Stimulated activated CD4-positive, alpha-beta T cell treated with anti-CD3 and anti-CD28 coated beads, Interleukin-1b, Interleukin-23, amount 100 ng/mL, for 4 hours (primary cell): ENCODE data around the gene EFHC1.

Experiments
- DNase-seq, 2 donors: peaks; one replicate each; pipeline ENCODE4 v3.0.0-alpha.2; 2020; ENCODE audit warnings: low read depth in 2 of 2

Gene EFHC1

GRCh38 chr6:52517502-52518278 lies 97.5 kb downstream of the EFHC1 start:
- DNase-seq: peak in 1 of 2 donors; percentile 5

DNA sequence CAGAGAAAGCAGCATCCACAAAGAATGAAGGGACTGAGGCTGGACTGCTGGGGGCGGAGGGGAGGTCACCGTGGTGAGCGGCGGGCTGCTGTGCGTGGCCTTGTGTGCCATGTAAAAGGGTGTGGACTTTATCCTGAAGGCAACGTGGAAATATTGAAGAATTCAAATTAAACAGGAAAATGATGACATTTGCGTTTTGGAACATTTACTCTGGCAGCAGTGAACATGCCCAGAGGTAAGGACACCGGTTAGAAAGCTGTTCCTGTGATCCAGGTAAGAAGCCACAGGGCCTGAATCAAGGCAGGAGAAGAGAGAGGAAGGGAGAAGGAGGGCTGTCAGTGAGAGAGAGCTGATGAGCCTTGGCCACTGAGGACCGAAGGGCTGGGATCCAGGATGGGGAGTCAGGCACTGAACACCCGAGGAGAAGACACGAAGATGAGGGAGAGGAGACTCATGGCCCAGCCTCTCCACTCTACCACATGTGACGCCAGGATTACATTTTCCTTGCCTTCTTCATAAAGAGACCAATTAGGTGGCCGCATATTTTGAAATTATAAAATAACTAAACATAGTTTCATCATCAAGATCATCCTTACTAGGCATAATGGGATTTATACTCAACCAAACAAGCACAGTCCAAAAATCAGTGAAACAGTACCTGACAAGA lies 98.3 kb downstream of the EFHC1 start:
- no peak for DNase-seq

- DNase-seq: no peak
Measured at GRCh38 chr6:52519618-52520017, 99.5 kb downstream of the EFHC1 start.

GRCh38 chr6:52522151-52522626 lies 102.0 kb downstream of the EFHC1 start:
- no peak for DNase-seq

DNA sequence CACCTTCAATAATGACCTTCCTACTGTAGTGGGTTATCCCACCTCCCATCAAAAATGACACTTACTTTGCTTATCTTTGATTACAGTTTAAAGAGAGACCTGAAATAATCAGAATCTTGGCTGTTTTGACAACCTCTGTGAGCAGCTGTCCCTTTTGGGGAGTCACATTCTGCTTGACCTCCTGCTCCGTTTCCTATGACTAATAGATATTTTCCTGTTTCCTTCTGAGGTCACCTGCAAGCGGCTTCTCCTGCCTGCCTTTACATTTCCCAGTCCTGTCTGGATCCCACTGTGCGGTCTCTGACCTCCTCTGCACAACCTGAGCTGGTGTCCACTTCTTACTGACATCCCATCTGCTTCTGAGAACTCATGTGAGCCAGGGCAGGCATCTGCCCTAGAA lies 102.5 kb downstream of the EFHC1 start:
- no peak for DNase-seq

DNA sequence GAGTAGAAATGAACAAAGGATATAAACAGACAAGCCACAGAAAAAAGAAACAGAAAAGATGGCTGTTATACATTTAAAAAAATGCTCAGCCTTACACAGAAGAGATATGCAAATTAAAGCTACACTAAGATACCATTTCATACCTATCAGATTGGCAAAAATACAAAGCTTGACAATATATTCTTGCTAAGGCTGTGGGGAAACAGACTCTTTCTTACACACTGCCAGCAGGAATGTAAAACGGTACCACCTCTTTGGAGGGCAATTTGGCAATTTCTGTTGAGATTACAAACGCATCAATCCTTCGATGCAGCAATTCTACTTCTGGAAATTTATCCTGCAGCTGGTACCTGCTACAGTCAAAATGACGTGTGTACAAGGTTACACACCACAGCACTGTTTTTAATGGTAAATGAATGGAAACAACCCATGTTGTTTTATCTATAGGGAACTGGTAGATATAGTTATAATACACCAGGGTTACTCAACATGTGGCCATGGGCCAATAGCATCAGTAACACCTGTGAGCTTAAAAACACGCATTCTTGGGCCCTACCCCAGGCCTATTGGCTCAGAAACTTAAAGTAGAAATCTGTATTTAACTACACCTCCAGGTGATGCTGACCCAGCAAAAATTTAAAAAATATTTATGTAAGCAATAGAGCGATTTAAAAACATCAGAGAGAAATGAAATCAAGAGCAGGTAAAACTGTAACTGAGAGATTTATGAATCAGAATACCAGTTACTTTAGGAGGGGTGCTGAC lies 103.4 kb downstream of the EFHC1 start:
- DNase-seq: no peak

DNA sequence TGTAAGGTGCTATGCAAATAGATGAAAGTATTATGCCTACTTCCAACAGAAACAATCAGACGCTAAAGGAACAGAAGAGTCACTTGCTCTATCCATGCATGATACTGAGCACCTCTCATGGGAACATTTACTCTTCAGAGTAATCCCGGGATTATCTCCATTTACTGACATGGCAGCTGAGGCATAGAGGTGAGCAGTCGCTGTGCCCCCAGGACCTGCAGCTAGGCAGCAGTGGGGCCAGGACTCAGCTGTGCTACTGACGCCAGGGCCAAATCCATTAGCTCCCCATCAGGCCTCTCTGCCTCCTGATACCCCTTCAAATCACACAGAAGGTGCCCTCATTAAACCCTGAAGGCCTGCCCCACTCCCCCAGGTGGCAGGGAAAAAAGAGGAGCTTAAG lies 104.8 kb downstream of the EFHC1 start:
- DNase-seq: no peak

DNA sequence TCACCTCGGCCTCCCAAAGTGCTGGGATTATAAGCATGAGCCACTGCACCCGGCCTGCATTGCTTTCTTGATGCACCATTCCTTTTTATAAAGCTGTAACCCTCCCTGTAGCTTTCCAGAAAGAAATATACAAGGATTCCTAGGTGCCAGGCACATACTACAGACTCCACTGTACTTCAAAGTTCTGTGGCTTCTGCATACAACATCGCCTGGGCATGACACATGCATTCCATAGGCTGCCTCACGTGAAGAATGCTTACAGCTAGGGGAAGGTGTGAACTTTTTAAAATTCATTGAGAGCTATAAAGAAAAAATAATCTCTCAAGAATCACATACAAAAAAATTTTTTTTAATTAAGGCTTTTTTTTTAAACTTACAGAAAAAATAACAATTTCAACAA lies 106.5 kb downstream of the EFHC1 start:
- DNase-seq: no peak

DNA sequence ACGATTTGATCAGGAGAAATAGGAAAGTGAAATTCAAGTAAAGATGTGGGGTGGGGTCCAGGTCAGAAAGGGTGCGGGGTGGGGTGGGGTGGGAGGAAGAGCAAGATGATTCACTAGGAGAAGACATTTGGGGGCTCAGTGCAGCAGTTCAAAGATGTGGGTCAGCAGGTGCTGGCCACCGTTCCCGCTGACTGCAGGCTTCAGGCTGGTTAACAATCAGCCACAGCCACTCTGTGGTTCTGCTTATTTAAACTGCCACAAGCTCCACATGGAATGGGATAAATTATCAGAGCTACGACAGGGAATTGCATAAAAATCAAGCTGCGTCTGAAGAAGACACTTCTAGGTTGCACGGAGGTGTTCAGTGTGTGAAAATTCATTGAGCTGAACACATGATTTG lies 107.3 kb downstream of the EFHC1 start:
- DNase-seq: no peak

GRCh38 chr6:52529311-52529710 lies 109.2 kb downstream of the EFHC1 start:
- DNase-seq: no peak

DNA sequence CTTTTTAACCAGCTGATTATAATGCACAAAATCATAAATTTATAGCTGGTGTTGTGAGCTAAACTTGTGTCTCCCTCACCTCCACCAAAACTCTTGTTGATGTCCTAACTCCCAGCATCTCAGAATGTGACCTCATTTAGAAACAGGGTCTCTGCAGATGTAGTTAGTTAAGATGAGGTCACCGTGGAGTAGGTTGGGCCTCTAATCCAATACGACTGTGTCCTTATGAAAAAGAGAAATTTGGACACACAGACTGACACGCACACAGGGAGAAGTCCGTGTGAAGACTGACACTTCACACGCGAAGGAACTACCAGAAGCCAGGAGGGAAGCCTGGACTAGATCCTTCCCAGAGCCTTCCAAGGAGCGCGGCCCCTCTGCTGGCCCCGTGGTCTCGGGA lies 110.2 kb downstream of the EFHC1 start:
- DNase-seq: no peak

DNA sequence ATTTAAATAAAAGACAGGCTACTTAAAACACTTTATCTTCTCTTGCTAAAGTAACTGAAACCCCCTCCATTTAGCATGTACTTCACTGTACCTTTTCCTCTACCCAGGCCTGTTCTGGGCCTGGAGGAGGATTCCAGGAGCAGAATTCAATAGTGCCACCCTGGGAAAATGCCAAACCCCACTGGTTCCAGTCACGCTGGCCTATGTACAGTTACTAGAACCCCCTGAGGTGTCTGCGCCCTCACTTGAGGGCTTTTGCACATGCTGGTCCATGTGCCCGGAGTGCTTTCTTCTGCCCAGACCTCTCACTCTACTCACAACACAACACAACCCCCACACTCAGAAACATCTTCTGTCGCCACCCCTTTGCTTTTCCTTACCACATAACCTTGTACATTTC lies 111.3 kb downstream of the EFHC1 start:
- DNase-seq: no peak

- no peak for DNase-seq
Measured at GRCh38 chr6:52531834-52532233, 111.7 kb downstream of the EFHC1 start.

DNA sequence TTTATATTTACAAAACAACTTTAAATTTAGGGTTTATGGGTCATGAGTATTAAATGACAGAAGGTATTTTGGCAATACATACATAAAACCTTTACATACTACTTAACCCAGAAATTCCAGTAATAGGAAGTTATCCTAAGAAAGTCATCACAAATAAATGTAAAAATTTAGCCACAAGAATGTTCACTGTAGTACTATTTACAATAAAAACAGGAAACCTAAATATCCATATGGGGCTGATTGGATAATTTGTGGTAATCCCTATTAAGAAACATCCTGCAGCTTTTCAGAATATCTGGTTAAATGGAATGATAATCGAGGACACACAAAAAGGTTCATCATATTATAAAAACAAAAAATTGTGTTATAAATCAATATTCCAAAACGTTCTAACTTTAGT lies 112.3 kb downstream of the EFHC1 start:
- DNase-seq: no peak

- DNase-seq: no peak
Measured at GRCh38 chr6:52533491-52533890, 113.3 kb downstream of the EFHC1 start.

- no peak for DNase-seq
Measured at GRCh38 chr6:52534363-52534762, 114.2 kb downstream of the EFHC1 start.

GRCh38 chr6:52534966-52535390 lies 114.8 kb downstream of the EFHC1 start:
- no peak for DNase-seq

DNA sequence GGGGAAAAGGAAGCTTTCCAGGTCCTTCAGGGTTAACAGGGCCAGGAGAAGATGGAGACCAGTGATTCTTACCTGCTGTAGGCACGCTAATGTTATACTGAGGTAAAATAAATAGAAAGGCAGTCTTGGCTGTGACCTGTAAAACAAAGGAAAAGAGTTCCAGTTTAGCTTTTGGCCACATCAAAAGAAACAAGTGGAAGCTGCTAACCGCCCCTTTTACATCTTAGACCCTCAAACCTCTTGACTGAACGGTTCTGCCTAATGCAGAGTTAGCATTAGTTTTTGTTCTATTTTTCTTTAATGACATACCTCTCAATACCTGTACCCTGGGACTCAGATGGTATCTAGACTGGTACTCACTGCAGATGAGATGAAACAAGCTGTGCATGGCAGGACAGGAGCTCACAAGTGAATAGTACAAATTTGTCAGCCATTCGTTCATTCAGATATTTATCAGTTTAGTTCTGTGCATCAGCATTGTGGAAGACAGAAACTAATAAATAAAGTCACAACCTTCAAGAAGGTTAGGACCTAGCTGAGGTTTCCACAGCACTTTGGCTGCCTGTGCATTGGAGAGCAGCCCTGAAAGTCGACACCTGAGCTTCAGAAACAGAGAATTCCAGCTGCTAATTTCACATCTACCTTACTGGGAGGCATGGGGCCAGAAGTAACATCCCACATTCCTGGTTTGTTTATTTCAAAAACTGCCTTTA lies 115.7 kb downstream of the EFHC1 start:
- DNase-seq: no peak

DNA sequence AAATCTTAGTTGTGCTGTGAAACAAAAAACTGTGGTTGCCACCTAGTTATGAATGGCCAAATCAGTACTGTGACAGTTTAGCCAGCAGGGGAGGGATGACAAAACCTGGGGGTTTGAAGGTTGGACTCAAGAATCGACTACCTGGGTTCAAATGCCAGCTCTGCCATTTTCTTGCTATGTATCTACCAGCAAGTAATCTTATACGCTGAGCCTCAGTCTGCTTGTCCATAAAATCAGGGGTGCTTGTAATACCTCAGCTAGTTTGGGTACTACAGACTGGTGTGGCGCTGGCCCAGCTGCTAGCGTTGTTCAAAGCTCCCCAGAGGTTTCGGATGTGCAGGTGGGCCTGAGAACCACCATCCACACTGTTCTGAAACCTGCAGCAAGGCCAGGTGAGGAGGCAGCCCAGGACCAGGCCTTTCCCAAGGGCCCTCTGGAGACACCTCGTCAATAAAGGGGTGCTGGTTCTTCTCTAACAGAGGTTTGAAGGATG lies 116.3 kb downstream of the EFHC1 start:
- DNase-seq: no peak

DNA sequence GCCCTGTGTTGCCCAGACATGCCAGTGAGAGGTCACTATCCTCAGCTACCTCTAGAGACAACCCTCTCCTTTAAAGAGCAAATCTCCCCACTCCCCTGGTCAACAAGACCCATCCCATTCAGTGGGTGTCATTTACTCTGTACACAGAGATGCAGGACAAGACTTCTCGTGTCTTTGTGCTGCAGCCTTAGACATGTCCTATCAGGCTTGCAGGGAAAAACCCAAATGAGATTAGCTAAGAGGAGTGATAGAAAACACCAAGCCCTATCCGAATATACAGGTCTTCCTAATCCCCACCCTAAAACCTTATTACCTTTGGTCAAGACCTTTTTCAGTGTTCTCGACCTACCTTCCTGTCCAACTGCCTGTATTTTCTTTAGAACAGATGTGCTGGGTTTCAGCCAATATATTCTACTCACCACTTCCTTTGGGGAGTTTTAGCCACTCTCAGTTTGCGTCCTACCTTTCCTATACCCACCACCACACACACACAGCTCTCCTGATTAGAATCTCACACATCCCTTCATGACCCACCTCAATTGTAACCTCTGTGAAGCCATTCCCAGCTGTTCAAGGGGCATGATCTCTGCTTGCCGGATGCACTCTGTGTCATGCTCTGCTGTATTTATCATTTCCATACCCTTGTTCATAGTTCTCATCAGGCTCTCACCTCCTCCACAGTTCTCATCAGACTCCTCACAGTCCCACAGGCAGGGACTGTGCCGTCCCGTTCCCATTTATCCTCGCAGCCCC lies 117.0 kb downstream of the EFHC1 start:
- DNase-seq: no peak
